LNCaP clone FGC (cell line): ENCODE measurements around the gene SOHLH1.

Source experiments
- DNase-seq: peaks from one replicate; pipeline ENCODE4 v3.0.0-alpha.2; 2011; ENCODE audit warnings: low read depth
- H3K4me3 ChIP-seq: 2 replicates; pipeline ENCODE4 v1.5.1; 2011; ENCODE audit warnings: mild to moderate bottlenecking, low read depth, low read length, control low read depth
- CTCF ChIP-seq: IDR thresholded peaks from 2 replicates; pipeline ENCODE4 v1.5.1; 2012; ENCODE audit warnings: mild to moderate bottlenecking; ENCODE audit not compliant: control insufficient read depth, insufficient read depth; ENCODE audit errors: extremely low read depth

SOHLH1 gene

GRCh38 chr9:135662758-135663450 is 36.4 kb downstream of the SOHLH1 start, which contains the start of gene LCN9:
Gene LCN9 (plus strand): TSS chr9:135663309. CDS start chr9:135663322, 13 bp downstream.
- no peak for TF ChIP-seq CTCF
- no peak within 1 kb of the TSS for H3K4me3 ChIP-seq
- DNase-seq = no peak

GRCh38 chr9:135661816-135662560 is 37.3 kb downstream of the SOHLH1 start:
- no peak for TF ChIP-seq CTCF
- no peak overlapping the region for H3K4me3 ChIP-seq
- no peak for DNase-seq

- no peak for TF ChIP-seq CTCF
- H3K4me3 ChIP-seq = no peak overlapping the region
- DNase-seq = no peak
These were observed 38.9 kb downstream of the SOHLH1 start for GRCh38 chr9:135660407-135660806.

- no peak for DNase-seq
- H3K4me3 ChIP-seq = no peak overlapping the region
- no peak for TF ChIP-seq CTCF
These were observed 40.0 kb downstream of the SOHLH1 start for GRCh38 chr9:135659252-135659651.

- H3K4me3 ChIP-seq = no peak overlapping the region
- DNase-seq = no peak
- no peak for TF ChIP-seq CTCF
These were observed 41.9 kb downstream of the SOHLH1 start for GRCh38 chr9:135657416-135657815.

- TF ChIP-seq CTCF = no peak
- H3K4me3 ChIP-seq = no peak overlapping the region
- no peak for DNase-seq
These were observed 44.0 kb downstream of the SOHLH1 start for GRCh38 chr9:135655317-135655716.
